ENCODE results near the gene LNX1. TPM values are rescaled to one million over a fixed set of nuclear protein-coding genes. Genes with fewer than 3 reads are reported as not detected.

The LNX1 gene
- total and polyA plus RNA-seq, 2 of the 13 experiments (the other 11 are each of a cell fraction or from before 2014, with no cell fraction given): 0.49 TPM

DNA sequence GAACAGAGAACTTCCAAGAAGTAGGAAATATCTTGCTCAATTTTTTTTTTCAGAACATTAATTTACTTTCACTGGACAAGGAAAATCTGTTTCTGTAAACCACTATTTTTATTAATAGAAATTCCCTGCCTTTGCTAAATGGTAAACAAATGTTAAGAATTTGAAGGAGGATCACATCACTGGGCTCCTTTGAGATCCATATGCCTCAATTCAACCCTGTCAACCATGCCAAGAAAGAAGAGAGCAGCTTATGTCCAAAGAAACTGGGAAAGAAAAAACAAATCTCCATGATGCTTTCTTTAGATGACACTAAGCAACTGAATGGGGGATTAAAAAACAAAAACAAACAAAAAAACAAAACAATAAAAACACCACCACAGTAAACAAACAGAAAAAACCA, 47.7 kb downstream of the LNX1 start:
- no TSS peak for BruUV-seq (replicated peaks)
- CTCF ChIA-PET (ENCODE audit: low intra/inter-chr PET ratio, low total read pairs): no interaction called here
- Histone ChIP-seq H2AFZ (ENCODE audit: low read length) (no peak overlapping the region), H3K36me3 (replicated peaks in 1 of 2; ENCODE audit: control insufficient read depth in 1 of 2, insufficient read depth in 2 of 2, low read length in 2 of 2) (no peaks in the 10 kb centered on the region), H3K9ac (ENCODE audit: insufficient read depth, low read depth, low read length) (no peak overlapping the region), H4K20me1 (ENCODE audit: insufficient read depth, low read length) (no peaks in the 10 kb centered on the region), H3K4me3 (replicated peaks in 1 of 3; ENCODE audit: insufficient read depth in 1 of 3, low read depth in 2 of 3, low read length in 3 of 3) (no peak overlapping the region), H3K27me3 (ENCODE audit: control insufficient read depth in 1 of 2, insufficient read depth in 2 of 2, low read length in 2 of 2) (peaks cover 0 to 5% of the 10 kb centered on the region in 2 experiments; a peak in 1 of 5 replicates), H3K9me3 (ENCODE audit: low read length) (no peaks in the 10 kb centered on the region), H3K79me2 (ENCODE audit: insufficient read depth, low read length) (no peaks in the 10 kb centered on the region), H3K4me1 (ENCODE audit: insufficient read depth, low read length) (no peaks in the 10 kb centered on the region), H3K27ac (ENCODE audit: extremely low read length, insufficient read depth, low read length) (no peak overlapping the region), H3K4me2 (ENCODE audit: low read depth, low read length) (no peak overlapping the region)
- no peak for DNase-seq (ENCODE audit: low spot score)
- no peak for ATAC-seq
- POLR2A ChIA-PET: no interaction called here
- no peak for FAIRE-seq
- in situ Hi-C loops (cut with HindIII; ENCODE audit: extremely low pct_ligation_motif_present, low pct_unique_long_range_greater_than_20kb): no loop called here
- TF ChIP-seq, protein P1, sequence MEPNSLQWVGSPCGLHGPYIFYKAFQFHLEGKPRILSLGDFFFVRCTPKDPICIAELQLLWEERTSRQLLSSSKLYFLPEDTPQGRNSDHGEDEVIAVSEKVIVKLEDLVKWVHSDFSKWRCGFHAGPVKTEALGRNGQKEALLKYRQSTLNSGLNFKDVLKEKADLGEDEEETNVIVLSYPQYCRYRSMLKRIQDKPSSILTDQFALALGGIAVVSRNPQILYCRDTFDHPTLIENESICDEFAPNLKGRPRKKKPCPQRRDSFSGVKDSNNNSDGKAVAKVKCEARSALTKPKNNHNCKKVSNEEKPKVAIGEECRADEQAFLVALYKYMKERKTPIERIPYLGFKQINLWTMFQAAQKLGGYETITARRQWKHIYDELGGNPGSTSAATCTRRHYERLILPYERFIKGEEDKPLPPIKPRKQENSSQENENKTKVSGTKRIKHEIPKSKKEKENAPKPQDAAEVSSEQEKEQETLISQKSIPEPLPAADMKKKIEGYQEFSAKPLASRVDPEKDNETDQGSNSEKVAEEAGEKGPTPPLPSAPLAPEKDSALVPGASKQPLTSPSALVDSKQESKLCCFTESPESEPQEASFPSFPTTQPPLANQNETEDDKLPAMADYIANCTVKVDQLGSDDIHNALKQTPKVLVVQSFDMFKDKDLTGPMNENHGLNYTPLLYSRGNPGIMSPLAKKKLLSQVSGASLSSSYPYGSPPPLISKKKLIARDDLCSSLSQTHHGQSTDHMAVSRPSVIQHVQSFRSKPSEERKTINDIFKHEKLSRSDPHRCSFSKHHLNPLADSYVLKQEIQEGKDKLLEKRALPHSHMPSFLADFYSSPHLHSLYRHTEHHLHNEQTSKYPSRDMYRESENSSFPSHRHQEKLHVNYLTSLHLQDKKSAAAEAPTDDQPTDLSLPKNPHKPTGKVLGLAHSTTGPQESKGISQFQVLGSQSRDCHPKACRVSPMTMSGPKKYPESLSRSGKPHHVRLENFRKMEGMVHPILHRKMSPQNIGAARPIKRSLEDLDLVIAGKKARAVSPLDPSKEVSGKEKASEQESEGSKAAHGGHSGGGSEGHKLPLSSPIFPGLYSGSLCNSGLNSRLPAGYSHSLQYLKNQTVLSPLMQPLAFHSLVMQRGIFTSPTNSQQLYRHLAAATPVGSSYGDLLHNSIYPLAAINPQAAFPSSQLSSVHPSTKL (CRISPR knock-in tag; IDR thresholded peaks at IDR 0.05): no peak
- TF ChIP-seq, protein P2, sequence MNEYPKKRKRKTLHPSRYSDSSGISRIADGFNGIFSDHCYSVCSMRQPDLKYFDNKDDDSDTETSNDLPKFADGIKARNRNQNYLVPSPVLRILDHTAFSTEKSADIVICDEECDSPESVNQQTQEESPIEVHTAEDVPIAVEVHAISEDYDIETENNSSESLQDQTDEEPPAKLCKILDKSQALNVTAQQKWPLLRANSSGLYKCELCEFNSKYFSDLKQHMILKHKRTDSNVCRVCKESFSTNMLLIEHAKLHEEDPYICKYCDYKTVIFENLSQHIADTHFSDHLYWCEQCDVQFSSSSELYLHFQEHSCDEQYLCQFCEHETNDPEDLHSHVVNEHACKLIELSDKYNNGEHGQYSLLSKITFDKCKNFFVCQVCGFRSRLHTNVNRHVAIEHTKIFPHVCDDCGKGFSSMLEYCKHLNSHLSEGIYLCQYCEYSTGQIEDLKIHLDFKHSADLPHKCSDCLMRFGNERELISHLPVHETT (CRISPR knock-in tag; conservative IDR thresholded peaks at IDR 0.05): no peak
- TF ChIP-seq ZNF567 (CRISPR knock-in tag; IDR thresholded peaks at IDR 0.05; ENCODE audit: borderline replicate concordance) (no peak), PITX1 (CRISPR knock-in tag; IDR thresholded peaks at IDR 0.05) (no peak)
- TF ChIP-seq, protein P3, sequence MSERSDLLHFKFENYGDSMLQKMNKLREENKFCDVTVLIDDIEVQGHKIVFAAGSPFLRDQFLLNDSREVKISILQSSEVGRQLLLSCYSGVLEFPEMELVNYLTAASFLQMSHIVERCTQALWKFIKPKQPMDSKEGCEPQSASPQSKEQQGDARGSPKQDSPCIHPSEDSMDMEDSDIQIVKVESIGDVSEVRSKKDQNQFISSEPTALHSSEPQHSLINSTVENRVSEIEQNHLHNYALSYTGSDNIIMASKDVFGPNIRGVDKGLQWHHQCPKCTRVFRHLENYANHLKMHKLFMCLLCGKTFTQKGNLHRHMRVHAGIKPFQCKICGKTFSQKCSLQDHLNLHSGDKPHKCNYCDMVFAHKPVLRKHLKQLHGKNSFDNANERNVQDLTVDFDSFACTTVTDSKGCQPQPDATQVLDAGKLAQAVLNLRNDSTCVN (CRISPR knock-in tag; IDR thresholded peaks at IDR 0.05; ENCODE audit: borderline replicate concordance): no peak
- intact Hi-C loops (cut with micrococcal nuclease; ENCODE audit: unreplicated experiment): no loop called here

Measured in HepG2 (cell line).